ENCODE measurements around the gene ITGA3. TPM values are rescaled to one million over a fixed set of nuclear protein-coding genes. Genes with fewer than 3 reads are reported as not detected.

The ITGA3 gene
- total and polyA plus RNA-seq, 10 donors, result 5.5 to 52.3 (median 32.8) TPM

DNA sequence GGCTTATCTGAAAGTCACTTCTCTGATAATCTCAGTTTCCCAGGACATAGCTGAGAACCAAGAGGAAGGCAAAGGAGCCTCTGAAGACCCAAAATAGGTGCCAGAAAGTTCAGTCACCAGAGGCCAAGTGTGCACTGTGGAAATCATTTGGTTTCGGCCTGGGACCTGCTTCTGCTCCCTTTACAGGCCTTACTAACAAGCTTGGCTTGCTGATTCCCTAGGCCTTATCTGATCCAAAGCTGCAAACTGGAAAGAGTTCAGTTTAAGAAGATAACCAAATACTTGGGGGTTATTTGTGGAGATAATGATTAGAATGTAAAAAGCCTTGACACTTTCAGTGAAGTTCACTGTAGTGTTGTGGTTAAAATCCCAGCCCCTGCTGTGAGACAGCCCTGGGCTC is 17.0 kb downstream of the ITGA3 start:
- no peak for TF ChIP-seq POLR2AphosphoS5 (IDR thresholded peaks at IDR 0.05)
- no peak for TF ChIP-seq POLR2A (IDR thresholded peaks at IDR 0.05)
- TF ChIP-seq, protein P1, sequence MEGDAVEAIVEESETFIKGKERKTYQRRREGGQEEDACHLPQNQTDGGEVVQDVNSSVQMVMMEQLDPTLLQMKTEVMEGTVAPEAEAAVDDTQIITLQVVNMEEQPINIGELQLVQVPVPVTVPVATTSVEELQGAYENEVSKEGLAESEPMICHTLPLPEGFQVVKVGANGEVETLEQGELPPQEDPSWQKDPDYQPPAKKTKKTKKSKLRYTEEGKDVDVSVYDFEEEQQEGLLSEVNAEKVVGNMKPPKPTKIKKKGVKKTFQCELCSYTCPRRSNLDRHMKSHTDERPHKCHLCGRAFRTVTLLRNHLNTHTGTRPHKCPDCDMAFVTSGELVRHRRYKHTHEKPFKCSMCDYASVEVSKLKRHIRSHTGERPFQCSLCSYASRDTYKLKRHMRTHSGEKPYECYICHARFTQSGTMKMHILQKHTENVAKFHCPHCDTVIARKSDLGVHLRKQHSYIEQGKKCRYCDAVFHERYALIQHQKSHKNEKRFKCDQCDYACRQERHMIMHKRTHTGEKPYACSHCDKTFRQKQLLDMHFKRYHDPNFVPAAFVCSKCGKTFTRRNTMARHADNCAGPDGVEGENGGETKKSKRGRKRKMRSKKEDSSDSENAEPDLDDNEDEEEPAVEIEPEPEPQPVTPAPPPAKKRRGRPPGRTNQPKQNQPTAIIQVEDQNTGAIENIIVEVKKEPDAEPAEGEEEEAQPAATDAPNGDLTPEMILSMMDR (IDR thresholded peaks at IDR 0.05 in 8 of 11, conservative IDR thresholded peaks at IDR 0.05 in 3 of 11), result no peak
- peaks cover 0 to 5% (median 0%) of the 10 kb centered on the region in 8 donors for H3K9me3 ChIP-seq
- H3K27ac ChIP-seq, result no peak overlapping the region
- 91 to 100% (median 96%) methylated on average over 1 of the region's 1 CpG for WGBS, 5 donors
- no peaks in the 10 kb centered on the region for H3K27me3 ChIP-seq (replicated peaks in 1 of 7)
- peaks cover 0 to 100% (median 29%) of the 10 kb centered on the region in 6 donors for H3K36me3 ChIP-seq
- DNase-seq, result no peak
- no peak overlapping the region for H3K4me3 ChIP-seq
- intact Hi-C loops (cut with DNase I; ENCODE audit: low total_unique reads), result no loop called here
- H3K4me1 ChIP-seq, result no peaks in the 10 kb centered on the region

DNA sequence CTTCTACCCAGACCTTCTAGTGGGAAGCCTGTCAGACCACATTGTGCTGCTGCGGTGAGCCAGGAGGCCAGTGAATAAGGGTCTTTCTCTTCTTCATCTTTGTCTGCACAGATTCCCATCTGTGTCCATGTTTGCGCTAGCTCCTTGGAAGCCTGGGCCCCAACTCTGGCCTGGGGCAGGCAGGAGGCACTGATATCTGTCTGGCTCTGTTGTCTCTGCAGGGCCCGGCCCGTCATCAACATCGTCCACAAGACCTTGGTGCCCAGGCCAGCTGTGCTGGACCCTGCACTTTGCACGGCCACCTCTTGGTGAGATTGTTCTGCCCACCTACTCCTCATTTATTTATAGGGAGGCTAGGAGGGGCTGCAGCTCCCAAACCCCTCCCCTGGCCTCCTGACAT is 18.3 kb downstream of the ITGA3 start:
- Histone ChIP-seq H3K36me3 (peaks cover 0 to 100% (median 35%) of the 10 kb centered on the region in 6 donors), H3K9me3 (peaks cover 0 to 5% (median 0%) of the 10 kb centered on the region in 8 donors), H3K27ac (no peak overlapping the region), H3K27me3 (replicated peaks in 1 of 7) (no peaks in the 10 kb centered on the region), H3K4me3 (no peak overlapping the region), H3K4me1 (no peaks in the 10 kb centered on the region)
- intact Hi-C loops (cut with DNase I; ENCODE audit: low total_unique reads), result no loop called here
- WGBS, 5 donors, result 93 to 100% (median 94%) methylated on average over 3 to 6 of the region's 6 CpGs
- DNase-seq, result no peak
- TF ChIP-seq, protein P1 (IDR thresholded peaks at IDR 0.05 in 8 of 11, conservative IDR thresholded peaks at IDR 0.05 in 3 of 11), result no peak
- TF ChIP-seq POLR2A (IDR thresholded peaks at IDR 0.05) (no peak), POLR2AphosphoS5 (IDR thresholded peaks at IDR 0.05) (no peak)

DNA sequence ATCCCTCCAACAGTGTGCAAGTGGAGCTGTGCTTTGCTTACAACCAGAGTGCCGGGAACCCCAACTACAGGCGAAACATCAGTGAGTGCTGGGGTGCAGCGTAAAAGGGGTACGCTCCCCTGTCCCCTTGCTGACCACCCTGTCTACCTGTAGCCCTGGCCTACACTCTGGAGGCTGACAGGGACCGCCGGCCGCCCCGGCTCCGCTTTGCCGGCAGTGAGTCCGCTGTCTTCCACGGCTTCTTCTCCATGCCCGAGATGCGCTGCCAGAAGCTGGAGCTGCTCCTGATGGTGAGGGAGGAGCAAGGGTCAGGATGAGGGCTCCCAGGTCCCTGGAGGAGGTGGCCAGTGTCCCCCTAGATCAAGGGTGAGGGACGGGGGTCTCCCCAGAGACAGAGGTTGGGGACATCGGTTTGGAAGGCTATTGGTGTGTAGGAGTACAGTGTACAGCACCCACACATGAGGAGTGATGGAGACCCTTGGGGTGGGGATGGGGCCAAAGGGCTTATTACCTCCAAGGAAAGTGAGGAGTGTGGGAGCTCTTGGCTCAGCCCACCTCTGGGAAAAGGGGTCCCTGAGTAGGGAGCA is 19.6 kb downstream of the ITGA3 start:
- no peak for DNase-seq
- peaks cover 0 to 5% (median 0%) of the 10 kb centered on the region in 8 donors for H3K9me3 ChIP-seq
- no peak for TF ChIP-seq POLR2AphosphoS5 (IDR thresholded peaks at IDR 0.05)
- TF ChIP-seq, protein P1 (IDR thresholded peaks at IDR 0.05 in 8 of 11, conservative IDR thresholded peaks at IDR 0.05 in 3 of 11), result no peak
- no peak for TF ChIP-seq POLR2A (IDR thresholded peaks at IDR 0.05)
- 94 to 97% (median 96%) methylated on average over 4 to 16 of the region's 16 CpGs for WGBS, 5 donors
- no peaks in the 10 kb centered on the region for H3K27me3 ChIP-seq (replicated peaks in 1 of 7)
- no peaks in the 10 kb centered on the region for H3K4me1 ChIP-seq
- peaks cover 0 to 100% (median 37%) of the 10 kb centered on the region in 6 donors for H3K36me3 ChIP-seq
- intact Hi-C loops (cut with DNase I; ENCODE audit: low total_unique reads), result no loop called here
- H3K27ac ChIP-seq, result no peak overlapping the region
- H3K4me3 ChIP-seq, result no peak overlapping the region

DNA sequence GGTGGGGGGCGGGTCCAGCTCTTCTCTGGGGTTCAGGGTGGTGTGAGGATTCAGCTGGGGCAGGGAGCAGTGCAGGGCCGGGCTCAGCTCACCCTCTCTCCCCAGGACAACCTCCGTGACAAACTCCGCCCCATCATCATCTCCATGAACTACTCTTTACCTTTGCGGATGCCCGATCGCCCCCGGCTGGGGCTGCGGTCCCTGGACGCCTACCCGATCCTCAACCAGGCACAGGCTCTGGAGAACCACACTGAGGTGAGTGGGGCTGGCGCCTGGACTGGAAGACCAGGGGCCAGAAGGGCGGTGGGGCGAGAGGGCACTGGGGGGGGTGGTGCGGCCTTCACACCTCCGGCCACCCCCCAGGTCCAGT is 20.3 kb downstream of the ITGA3 start:
- no peaks in the 10 kb centered on the region for H3K27me3 ChIP-seq (replicated peaks in 1 of 7)
- H3K9me3 ChIP-seq, result peaks cover 0 to 5% (median 0%) of the 10 kb centered on the region in 8 donors
- H3K4me3 ChIP-seq, result no peak overlapping the region
- 93 to 98% (median 94%) methylated on average over 15 to 16 of the region's 16 CpGs for WGBS, 5 donors
- peaks cover 0 to 100% (median 31%) of the 10 kb centered on the region in 6 donors for H3K36me3 ChIP-seq
- intact Hi-C loops (cut with DNase I; ENCODE audit: low total_unique reads), result no loop called here
- no peak overlapping the region for H3K27ac ChIP-seq
- TF ChIP-seq POLR2AphosphoS5 (IDR thresholded peaks at IDR 0.05) (no peak), POLR2A (IDR thresholded peaks at IDR 0.05) (no peak)
- TF ChIP-seq, protein P1 (IDR thresholded peaks at IDR 0.05 in 8 of 11, conservative IDR thresholded peaks at IDR 0.05 in 3 of 11), result no peak
- no peaks in the 10 kb centered on the region for H3K4me1 ChIP-seq
- no peak for DNase-seq

All from spleen (tissue), 11 donors.